ENCODE data around the gene GRIPAP1.

Gene GRIPAP1

DNA sequence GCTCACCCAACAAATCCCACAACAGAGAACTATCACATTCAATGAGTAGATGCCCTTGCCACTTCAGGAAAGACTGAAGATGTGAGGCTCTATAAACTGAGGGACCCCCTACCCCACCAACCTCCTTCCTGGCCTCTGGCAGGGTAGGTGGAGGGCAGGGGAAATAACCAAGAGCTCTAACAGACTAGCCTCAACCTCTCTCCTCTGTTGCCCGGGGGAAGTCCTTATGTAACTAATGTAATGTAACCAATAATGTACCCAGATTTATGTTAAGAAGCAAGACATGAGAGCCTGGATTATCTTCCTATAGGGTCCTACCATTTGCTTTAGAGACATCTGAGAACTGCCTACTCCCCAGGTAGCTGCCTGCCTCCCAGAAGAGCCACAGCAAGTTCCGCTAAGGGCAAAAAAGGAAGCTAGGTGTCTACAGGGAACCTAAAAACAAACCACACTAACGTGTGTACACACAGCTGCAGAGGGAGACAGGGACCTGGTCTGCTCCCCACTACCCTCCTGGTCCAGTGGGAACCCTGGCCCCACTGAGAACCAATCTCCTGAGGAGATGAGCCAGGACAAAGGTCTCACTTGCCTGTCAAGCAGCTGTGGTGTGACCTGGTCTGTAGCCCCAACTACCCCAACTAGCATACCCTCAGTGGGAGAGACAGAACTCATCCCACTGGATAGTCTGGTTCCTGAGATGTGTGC is 62.4 kb downstream of the GRIPAP1 start:
- Histone ChIP-seq H3K4me3 (ENCODE audit: low read depth, low read length) (no peak overlapping the region), H3K36me3 (ENCODE audit: control insufficient read depth, insufficient read depth, low read length) (peaks cover 59% of the 10 kb centered on the region), H3K27me3 (ENCODE audit: control insufficient read depth, insufficient read depth, low read length) (no peaks in the 10 kb centered on the region), H3K4me1 (ENCODE audit: control insufficient read depth, insufficient read depth, low read length) (peaks cover 32% of the 10 kb centered on the region), H3K9me3 (ENCODE audit: control insufficient read depth, insufficient read depth, low read depth, low read length) (no peaks in the 10 kb centered on the region; the same call in 1 of the 2 replicates), H3K27ac (ENCODE audit: low read depth, low read length) (no peak overlapping the region), H3K9ac (ENCODE audit: low read length) (no peak overlapping the region)

DNA sequence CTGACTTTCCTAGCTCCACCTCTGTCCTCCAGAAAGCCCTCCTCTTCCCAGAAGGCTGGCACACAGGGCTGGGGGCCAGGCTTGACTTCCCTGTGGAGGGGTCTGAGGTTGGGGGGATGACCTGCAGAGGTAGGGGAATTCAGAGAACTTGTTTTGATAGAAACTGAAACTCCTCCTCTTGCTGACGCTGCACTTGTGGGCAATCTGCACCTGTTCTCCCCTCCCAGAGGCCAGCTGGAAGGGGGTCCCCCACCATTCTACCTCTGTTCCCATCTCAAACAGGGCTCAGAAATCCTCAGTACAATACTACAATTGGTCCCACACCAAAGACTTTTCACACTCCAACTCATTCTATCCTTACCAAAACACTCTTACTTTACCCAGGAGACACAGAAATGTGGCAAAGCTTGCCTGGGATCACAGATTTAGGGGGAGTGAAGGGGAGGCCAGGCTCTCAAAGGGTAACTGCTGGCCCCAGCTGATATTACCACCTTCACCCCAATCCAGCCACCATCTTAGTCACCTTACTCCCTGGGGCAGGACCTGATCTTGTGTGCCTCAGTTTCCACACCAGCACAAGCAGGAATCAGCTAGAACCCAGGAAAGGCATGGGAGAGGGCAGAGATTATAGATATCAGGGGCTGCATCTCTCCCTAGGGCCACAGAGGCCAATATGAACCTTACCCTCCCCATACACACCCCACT is 63.2 kb downstream of the GRIPAP1 start:
- H3K4me3 ChIP-seq (ENCODE audit: low read depth, low read length): no peak overlapping the region
- H3K27me3 ChIP-seq (ENCODE audit: control insufficient read depth, insufficient read depth, low read length): no peaks in the 10 kb centered on the region
- peaks cover 60% of the 10 kb centered on the region for H3K36me3 ChIP-seq (ENCODE audit: control insufficient read depth, insufficient read depth, low read length)
- peaks cover 2% of the 10 kb centered on the region; the same call in 1 of the 2 replicates for H3K9me3 ChIP-seq (ENCODE audit: control insufficient read depth, insufficient read depth, low read depth, low read length)
- H3K27ac ChIP-seq (ENCODE audit: low read depth, low read length): no peak overlapping the region
- peaks cover 32% of the 10 kb centered on the region for H3K4me1 ChIP-seq (ENCODE audit: control insufficient read depth, insufficient read depth, low read length)
- no peak overlapping the region for H3K9ac ChIP-seq (ENCODE audit: low read length)

- Histone ChIP-seq H3K9ac (ENCODE audit: low read length) (peak overlapping the region; percentile 24), H3K4me1 (ENCODE audit: control insufficient read depth, insufficient read depth, low read length) (peaks cover 32% of the 10 kb centered on the region), H3K9me3 (ENCODE audit: control insufficient read depth, insufficient read depth, low read depth, low read length) (peaks cover 4% of the 10 kb centered on the region; the same call in 1 of the 2 replicates), H3K27ac (ENCODE audit: low read depth, low read length) (peak overlapping the region; percentile 56), H3K4me3 (ENCODE audit: low read depth, low read length) (peak overlapping the region; percentile 8; the same call in 1 of the 2 replicates), H3K36me3 (ENCODE audit: control insufficient read depth, insufficient read depth, low read length) (peaks cover 59% of the 10 kb centered on the region), H3K27me3 (ENCODE audit: control insufficient read depth, insufficient read depth, low read length) (no peaks in the 10 kb centered on the region)
Measured at GRCh38 chrX:48937054-48937907, 64.8 kb downstream of the GRIPAP1 start.

- Histone ChIP-seq H3K36me3 (ENCODE audit: control insufficient read depth, insufficient read depth, low read length) (peaks cover 56% of the 10 kb centered on the region), H3K27ac (ENCODE audit: low read depth, low read length) (peak overlapping the region; percentile 56), H3K4me3 (ENCODE audit: low read depth, low read length) (peak overlapping the region; percentile 8; the same call in 1 of the 2 replicates), H3K27me3 (ENCODE audit: control insufficient read depth, insufficient read depth, low read length) (no peaks in the 10 kb centered on the region), H3K4me1 (ENCODE audit: control insufficient read depth, insufficient read depth, low read length) (peaks cover 27% of the 10 kb centered on the region), H3K9ac (ENCODE audit: low read length) (peak overlapping the region; percentile 24), H3K9me3 (ENCODE audit: control insufficient read depth, insufficient read depth, low read depth, low read length) (peaks cover 4% of the 10 kb centered on the region; the same call in 1 of the 2 replicates)
Measured at GRCh38 chrX:48936429-48937053, 65.5 kb downstream of the GRIPAP1 start.

GRCh38 chrX:48935301-48935670 is 66.8 kb downstream of the GRIPAP1 start:
- H3K36me3 ChIP-seq (ENCODE audit: control insufficient read depth, insufficient read depth, low read length): peaks cover 59% of the 10 kb centered on the region

DNA sequence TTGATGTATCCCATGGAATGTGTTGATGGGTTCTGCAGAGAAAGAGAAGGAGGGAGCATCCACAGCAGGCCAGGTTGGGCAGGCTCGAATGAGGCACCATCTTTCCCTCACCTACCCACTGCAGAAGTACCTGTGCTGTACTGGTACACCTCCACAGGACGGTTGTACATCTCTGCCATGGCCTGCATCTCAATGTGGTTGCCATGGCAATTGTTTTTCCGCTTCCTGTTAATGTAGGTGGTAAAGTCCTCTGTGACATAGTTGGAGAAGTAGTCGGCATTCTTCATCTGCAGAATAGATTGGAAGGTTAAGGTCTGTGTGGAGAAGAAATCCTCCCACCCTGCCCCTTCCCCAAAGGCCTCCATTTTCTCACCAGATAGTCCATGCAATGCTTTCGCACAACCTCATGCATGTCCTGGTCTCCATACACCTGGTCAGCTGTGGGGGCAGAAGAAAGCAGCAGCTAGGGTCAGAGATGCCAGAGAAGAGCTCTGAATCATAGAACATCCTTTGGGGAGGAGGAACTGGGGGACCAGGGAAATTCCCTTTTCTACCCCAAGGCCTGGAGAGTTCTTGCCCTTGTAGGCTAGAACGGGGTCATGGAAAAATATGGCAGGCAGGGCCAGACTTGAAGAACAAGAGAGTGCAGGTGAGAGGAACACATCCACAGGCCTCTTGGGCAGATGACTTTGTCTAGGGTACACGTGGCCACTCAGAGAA is 67.3 kb downstream of the GRIPAP1 start:
- Histone ChIP-seq H3K4me1 (ENCODE audit: control insufficient read depth, insufficient read depth, low read length) (peaks cover 20% of the 10 kb centered on the region), H3K4me3 (ENCODE audit: low read depth, low read length) (no peak overlapping the region), H3K27ac (ENCODE audit: low read depth, low read length) (no peak overlapping the region), H3K9ac (ENCODE audit: low read length) (no peak overlapping the region), H3K9me3 (ENCODE audit: control insufficient read depth, insufficient read depth, low read depth, low read length) (peaks cover 4% of the 10 kb centered on the region; the same call in 1 of the 2 replicates), H3K36me3 (ENCODE audit: control insufficient read depth, insufficient read depth, low read length) (peaks cover 57% of the 10 kb centered on the region), H3K27me3 (ENCODE audit: control insufficient read depth, insufficient read depth, low read length) (no peaks in the 10 kb centered on the region)

More at GRCh38 chrX:48935301-48935670, 66.8 kb downstream of the GRIPAP1 start:
- no peaks in the 10 kb centered on the region for H3K27me3 ChIP-seq (ENCODE audit: control insufficient read depth, insufficient read depth, low read length)
- H3K27ac ChIP-seq (ENCODE audit: low read depth, low read length): no peak overlapping the region
- H3K4me3 ChIP-seq (ENCODE audit: low read depth, low read length): no peak overlapping the region
- peaks cover 20% of the 10 kb centered on the region for H3K4me1 ChIP-seq (ENCODE audit: control insufficient read depth, insufficient read depth, low read length)
- peaks cover 4% of the 10 kb centered on the region; the same call in 1 of the 2 replicates for H3K9me3 ChIP-seq (ENCODE audit: control insufficient read depth, insufficient read depth, low read depth, low read length)
- H3K9ac ChIP-seq (ENCODE audit: low read length): no peak overlapping the region

DNA sequence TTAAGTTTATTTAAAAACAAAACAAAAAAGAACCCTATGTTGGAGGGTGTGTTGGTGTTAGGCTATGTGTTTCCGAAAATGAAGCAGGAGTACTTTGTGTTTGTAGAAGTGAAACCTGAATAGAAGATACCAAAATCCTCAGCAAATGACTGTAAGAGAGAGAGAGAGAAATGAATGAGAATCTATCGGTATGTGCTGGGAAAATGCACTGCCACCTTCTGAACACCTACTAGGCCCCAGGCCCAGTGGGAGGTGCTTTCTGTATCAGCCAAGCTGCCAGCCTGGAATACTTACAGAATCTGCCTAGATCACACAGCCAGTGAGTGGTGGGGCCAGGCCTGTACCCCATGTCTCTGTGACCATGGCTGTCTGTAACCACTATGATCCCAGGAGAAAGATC is 68.3 kb downstream of the GRIPAP1 start:
- Histone ChIP-seq H3K4me1 (ENCODE audit: control insufficient read depth, insufficient read depth, low read length) (peaks cover 21% of the 10 kb centered on the region), H3K27me3 (ENCODE audit: control insufficient read depth, insufficient read depth, low read length) (no peaks in the 10 kb centered on the region), H3K9me3 (ENCODE audit: control insufficient read depth, insufficient read depth, low read depth, low read length) (peaks cover 4% of the 10 kb centered on the region; the same call in 1 of the 2 replicates), H3K9ac (ENCODE audit: low read length) (no peak overlapping the region), H3K36me3 (ENCODE audit: control insufficient read depth, insufficient read depth, low read length) (peaks cover 49% of the 10 kb centered on the region), H3K4me3 (ENCODE audit: low read depth, low read length) (no peak overlapping the region), H3K27ac (ENCODE audit: low read depth, low read length) (no peak overlapping the region)

GRCh38 chrX:48927736-48928382 is 74.2 kb downstream of the GRIPAP1 start:
- no peaks in the 10 kb centered on the region for H3K27me3 ChIP-seq (ENCODE audit: control insufficient read depth, insufficient read depth, low read length)
- H3K4me1 ChIP-seq (ENCODE audit: control insufficient read depth, insufficient read depth, low read length): peaks cover 25% of the 10 kb centered on the region
- peak overlapping the region; percentile 92 for H3K27ac ChIP-seq (ENCODE audit: low read depth, low read length)
- H3K9ac ChIP-seq (ENCODE audit: low read length): peak overlapping the region; percentile 75
- H3K9me3 ChIP-seq (ENCODE audit: control insufficient read depth, insufficient read depth, low read depth, low read length): peaks cover 4% of the 10 kb centered on the region; the same call in 1 of the 2 replicates
- peak overlapping the region; percentile 34 for H3K4me3 ChIP-seq (ENCODE audit: low read depth, low read length)
- peaks cover 42% of the 10 kb centered on the region for H3K36me3 ChIP-seq (ENCODE audit: control insufficient read depth, insufficient read depth, low read length)

GRCh38 chrX:48927123-48927522 is 74.9 kb downstream of the GRIPAP1 start:
- no peaks in the 10 kb centered on the region for H3K27me3 ChIP-seq (ENCODE audit: control insufficient read depth, insufficient read depth, low read length)
- H3K4me3 ChIP-seq (ENCODE audit: low read depth, low read length): peak overlapping the region; percentile 34
- peak overlapping the region; percentile 92 for H3K27ac ChIP-seq (ENCODE audit: low read depth, low read length)
- H3K4me1 ChIP-seq (ENCODE audit: control insufficient read depth, insufficient read depth, low read length): peaks cover 27% of the 10 kb centered on the region
- H3K36me3 ChIP-seq (ENCODE audit: control insufficient read depth, insufficient read depth, low read length): peaks cover 46% of the 10 kb centered on the region
- peaks cover 4% of the 10 kb centered on the region; the same call in 1 of the 2 replicates for H3K9me3 ChIP-seq (ENCODE audit: control insufficient read depth, insufficient read depth, low read depth, low read length)
- peak overlapping the region; percentile 75 for H3K9ac ChIP-seq (ENCODE audit: low read length)
